Natural killer cell (primary cell): ENCODE results near the gene RNASEH2B. TPM values are rescaled to one million over a fixed set of nuclear protein-coding genes. Genes with fewer than 3 reads are reported as not detected.

Source experiments
- ATAC-seq, 3 donors: fragments of 150-1000 bp in 2 of 3; fragments of 200-7000 bp in 1 of 3; cut with Tn5 transposase; 1 replicate in 1 of 3; 2 replicates in 2 of 3; pipeline ENCODE4 v1.10.0; 2021; ENCODE audit warnings: mild to moderate bottlenecking in 2 of 3, moderate library complexity in 2 of 3
- DNase-seq, 2 donors: peaks; one replicate each; pipeline versions ENCODE4 v3.0.0 to v3.0.0-alpha.2; 2013 to 2021; ENCODE audit warnings: mixed read lengths in 1 of 2
- H3K27ac ChIP-seq: one replicate; pipeline ENCODE4 v1.5.1; 2013; ENCODE audit warnings: mild to moderate bottlenecking, low read length
- H3K27me3 ChIP-seq: one replicate; pipeline ENCODE4 v1.6.1; 2013; ENCODE audit warnings: low read length; ENCODE audit not compliant: control insufficient read depth, insufficient read depth
- H3K36me3 ChIP-seq: one replicate; pipeline ENCODE4 v1.6.1; 2013; ENCODE audit warnings: low read length; ENCODE audit not compliant: control insufficient read depth, insufficient read depth
- H3K4me1 ChIP-seq: one replicate; pipeline ENCODE4 v1.6.1; 2013; ENCODE audit warnings: low read length; ENCODE audit not compliant: control insufficient read depth, insufficient read depth
- H3K4me3 ChIP-seq: one replicate; pipeline ENCODE4 v1.5.1; 2013; ENCODE audit warnings: low read length
- H3K9me3 ChIP-seq: one replicate; pipeline ENCODE4 v1.6.1; 2013; ENCODE audit warnings: low read length; ENCODE audit not compliant: control insufficient read depth, insufficient read depth
- H3K27ac Mint-ChIP-seq, 2 donors: one replicate each; pipeline ENCODE4 v1.8.0; 2022; ENCODE audit warnings: mild to moderate bottlenecking in 2 of 2, mixed read lengths in 2 of 2, moderate library complexity in 1 of 2
- H3K27me3 Mint-ChIP-seq, 2 donors: one replicate each; pipeline ENCODE4 v1.8.0; 2022; ENCODE audit warnings: low read depth in 2 of 2, mixed read lengths in 2 of 2
- H3K36me3 Mint-ChIP-seq: one replicate; pipeline ENCODE4 v1.8.0; 2022; ENCODE audit warnings: mixed read lengths
- H3K4me1 Mint-ChIP-seq, 2 donors: one replicate each; pipeline ENCODE4 v1.8.0; 2022; ENCODE audit warnings: mixed read lengths in 2 of 2
- H3K4me3 Mint-ChIP-seq: one replicate; pipeline ENCODE4 v1.8.0; 2022; ENCODE audit warnings: mild to moderate bottlenecking, moderate library complexity, mixed read lengths
- H3K9me3 Mint-ChIP-seq, 2 donors: one replicate each; pipeline ENCODE4 v1.8.0; 2022; ENCODE audit warnings: mixed read lengths in 2 of 2
- WGBS: methylation state at CpG from one replicate; pipeline ENCODE4 v1.1.7; 2013; ENCODE audit warnings: missing lambda C conversion rate; ENCODE audit not compliant: insufficient coverage; 5-methylcytosine and 5-hydroxymethylcytosine counted together
- intact Hi-C: fragments of 100-400 bp; cut with micrococcal nuclease; formaldehyde crosslinking; loops from one replicate; pipeline ENCODE4 v1.14.2; 2022
- total RNA-seq, 4 donors: library from RNA; stranded (reverse); fragments of 120-200 nt in 1 of 4; gene quantifications; one replicate each; pipeline versions ENCODE4 v1.2.3 to v1.2.4, GENCODE V29; 2013 to 2022
- TF ChIP-seq, protein P1 (sequence below): fragments of 200-600 bp; IDR thresholded peaks from one replicate; pipeline ENCODE4 v1.8.0; 2022; ENCODE audit warnings: antibody characterized with exemption

The RNASEH2B gene
- total RNA-seq, 3 donors from 2014 or later (not counting 1 experiment from before 2014, with no cell fraction given), result 57.9 to 68.7 (median 64.8) TPM

DNA sequence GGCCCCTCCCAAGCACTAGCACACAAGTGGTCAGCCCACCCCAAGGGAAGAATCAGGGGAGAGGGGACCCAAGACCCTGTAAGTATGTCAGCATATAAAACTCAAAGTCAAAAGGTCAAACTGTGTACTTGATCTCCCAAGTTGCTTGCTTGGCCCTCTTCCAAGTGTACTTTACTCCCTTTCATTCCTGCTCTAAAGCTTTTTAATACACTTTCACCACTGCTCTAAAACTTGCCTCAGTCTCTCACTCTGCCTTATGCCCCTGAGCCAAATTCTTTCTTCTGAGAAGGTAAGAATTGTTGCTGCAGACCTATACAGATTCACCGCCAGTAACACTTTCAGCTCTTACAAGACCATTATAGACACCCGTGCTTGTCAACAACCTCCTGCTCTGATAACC is 15.1 kb upstream of the RNASEH2B start:
- DNase-seq (no peak), ATAC-seq (no peak)
- Mint-ChIP-seq H3K9me3 (peaks cover 0 to 2% of the 10 kb centered on the region in 2 donors), H3K27ac (peak overlapping the region; percentile 64 to 65), H3K4me3 (peak overlapping the region; percentile 55), H3K27me3 (no peaks in the 10 kb centered on the region), H3K4me1 (peaks cover 36% of the 10 kb centered on the region in 2 donors), H3K36me3 (peaks cover 4% of the 10 kb centered on the region)
- intact Hi-C loops, result no loop called here
- TF ChIP-seq, protein P1, sequence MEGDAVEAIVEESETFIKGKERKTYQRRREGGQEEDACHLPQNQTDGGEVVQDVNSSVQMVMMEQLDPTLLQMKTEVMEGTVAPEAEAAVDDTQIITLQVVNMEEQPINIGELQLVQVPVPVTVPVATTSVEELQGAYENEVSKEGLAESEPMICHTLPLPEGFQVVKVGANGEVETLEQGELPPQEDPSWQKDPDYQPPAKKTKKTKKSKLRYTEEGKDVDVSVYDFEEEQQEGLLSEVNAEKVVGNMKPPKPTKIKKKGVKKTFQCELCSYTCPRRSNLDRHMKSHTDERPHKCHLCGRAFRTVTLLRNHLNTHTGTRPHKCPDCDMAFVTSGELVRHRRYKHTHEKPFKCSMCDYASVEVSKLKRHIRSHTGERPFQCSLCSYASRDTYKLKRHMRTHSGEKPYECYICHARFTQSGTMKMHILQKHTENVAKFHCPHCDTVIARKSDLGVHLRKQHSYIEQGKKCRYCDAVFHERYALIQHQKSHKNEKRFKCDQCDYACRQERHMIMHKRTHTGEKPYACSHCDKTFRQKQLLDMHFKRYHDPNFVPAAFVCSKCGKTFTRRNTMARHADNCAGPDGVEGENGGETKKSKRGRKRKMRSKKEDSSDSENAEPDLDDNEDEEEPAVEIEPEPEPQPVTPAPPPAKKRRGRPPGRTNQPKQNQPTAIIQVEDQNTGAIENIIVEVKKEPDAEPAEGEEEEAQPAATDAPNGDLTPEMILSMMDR, result no peak
- no peak overlapping the region for H3K4me3 ChIP-seq
- H3K4me1 ChIP-seq, result peaks cover 18% of the 10 kb centered on the region
- no peaks in the 10 kb centered on the region for H3K36me3 ChIP-seq
- WGBS, result 88% methylated on average over 2 of the region's 2 CpGs
- no peaks in the 10 kb centered on the region for H3K27me3 ChIP-seq
- H3K27ac ChIP-seq, result no peak overlapping the region
- H3K9me3 ChIP-seq, result no peaks in the 10 kb centered on the region

DNA sequence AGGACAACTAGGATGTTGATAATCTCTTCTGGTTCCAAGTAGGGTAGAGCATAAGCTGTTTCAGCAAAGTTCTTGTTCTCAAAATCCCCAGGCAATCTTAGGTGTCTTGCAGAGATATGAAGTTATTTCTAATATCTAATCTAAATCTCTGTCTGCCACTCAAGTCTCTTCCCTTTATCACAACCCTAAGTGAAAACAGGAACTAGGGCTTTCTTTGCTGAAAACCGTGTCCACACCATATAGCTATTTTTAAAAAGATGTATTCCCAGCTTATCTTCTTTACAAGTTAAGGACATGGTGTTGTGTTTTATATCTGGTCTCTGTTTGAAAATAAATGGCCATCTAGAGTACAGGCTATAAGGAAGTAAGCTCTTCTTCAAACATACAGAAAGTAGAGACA is 11.3 kb upstream of the RNASEH2B start:
- Mint-ChIP-seq H3K27ac (no peak overlapping the region), H3K36me3 (peaks cover 4% of the 10 kb centered on the region), H3K9me3 (peaks cover 0 to 2% of the 10 kb centered on the region in 2 donors), H3K4me3 (no peak overlapping the region), H3K4me1 (peaks cover 16% of the 10 kb centered on the region in 2 donors), H3K27me3 (peaks cover 0 to 5% of the 10 kb centered on the region in 2 donors)
- WGBS, result no CpG with 5 or more reads among the region's 1 CpG
- TF ChIP-seq, protein P1, result no peak
- Histone ChIP-seq H3K27ac (no peak overlapping the region), H3K9me3 (no peaks in the 10 kb centered on the region), H3K4me1 (peaks cover 5% of the 10 kb centered on the region), H3K27me3 (no peaks in the 10 kb centered on the region), H3K4me3 (no peak overlapping the region), H3K36me3 (no peaks in the 10 kb centered on the region)
- DNase-seq (no peak), ATAC-seq (no peak)
- intact Hi-C loops, result no loop called here

DNA sequence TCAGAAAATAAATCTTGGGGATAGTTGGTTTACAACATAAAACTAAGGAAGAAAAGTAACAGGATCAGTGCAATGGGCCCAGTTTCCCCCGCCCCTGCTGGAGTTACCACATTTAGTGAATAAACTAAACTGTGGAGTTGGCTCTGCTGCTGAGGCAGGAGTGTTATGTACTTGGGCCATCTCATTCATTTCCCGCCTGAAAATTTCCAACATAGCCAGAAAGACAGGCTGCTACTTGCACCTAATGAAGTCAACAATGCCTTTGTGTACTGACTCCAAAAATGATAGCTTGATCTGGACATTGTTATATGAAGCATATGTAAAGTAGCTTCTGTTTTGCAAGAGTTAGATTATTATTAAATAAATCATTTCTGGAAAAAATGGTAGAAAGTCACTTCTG is 7.9 kb upstream of the RNASEH2B start:
- ATAC-seq (no peak), DNase-seq (no peak)
- no peaks in the 10 kb centered on the region for H3K36me3 ChIP-seq
- Mint-ChIP-seq H3K4me1 (no peaks in the 10 kb centered on the region), H3K27ac (no peak overlapping the region), H3K9me3 (no peaks in the 10 kb centered on the region), H3K4me3 (no peak overlapping the region), H3K36me3 (no peaks in the 10 kb centered on the region), H3K27me3 (peaks cover 0 to 5% of the 10 kb centered on the region in 2 donors)
- TF ChIP-seq, protein P1, result no peak
- no peak overlapping the region for H3K4me3 ChIP-seq
- 100% methylated on average over 2 of the region's 2 CpGs for WGBS
- no peaks in the 10 kb centered on the region for H3K27me3 ChIP-seq
- H3K4me1 ChIP-seq, result no peaks in the 10 kb centered on the region
- intact Hi-C loops, result no loop called here
- H3K27ac ChIP-seq, result no peak overlapping the region
- H3K9me3 ChIP-seq, result no peaks in the 10 kb centered on the region

DNA sequence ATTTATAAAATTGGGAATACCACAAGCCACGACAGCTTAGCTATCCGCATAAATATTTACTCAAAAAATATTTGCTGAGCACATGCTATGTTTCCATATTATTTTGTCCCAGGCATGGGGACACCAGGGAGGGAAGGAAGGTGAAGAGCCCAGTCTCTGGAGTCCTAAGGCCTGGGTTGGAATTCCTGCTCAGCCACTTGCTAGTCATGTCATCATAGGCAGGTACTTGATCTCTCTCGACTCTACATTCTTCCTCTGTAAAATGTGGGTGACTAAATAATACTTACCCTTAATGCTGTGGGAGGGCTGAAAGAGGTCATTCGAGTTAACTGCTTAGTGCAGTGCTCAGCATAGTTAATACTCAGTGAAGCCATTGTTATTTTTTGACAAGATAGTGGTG is 4.3 kb upstream of the RNASEH2B start:
- Mint-ChIP-seq H3K27ac (no peak overlapping the region), H3K9me3 (no peaks in the 10 kb centered on the region), H3K4me1 (peaks cover 1 to 6% of the 10 kb centered on the region in 2 donors), H3K27me3 (peaks cover 0 to 5% of the 10 kb centered on the region in 2 donors), H3K36me3 (no peaks in the 10 kb centered on the region), H3K4me3 (no peak overlapping the region)
- TF ChIP-seq, protein P1, result no peak
- intact Hi-C loops, result no loop called here
- H3K27ac ChIP-seq, result no peak overlapping the region
- 96% methylated on average over 4 of the region's 4 CpGs for WGBS
- DNase-seq (no peak), ATAC-seq (no peak)
- peaks cover 4% of the 10 kb centered on the region for H3K4me1 ChIP-seq
- no peak overlapping the region for H3K4me3 ChIP-seq
- no peaks in the 10 kb centered on the region for H3K27me3 ChIP-seq
- H3K36me3 ChIP-seq, result no peaks in the 10 kb centered on the region
- no peaks in the 10 kb centered on the region for H3K9me3 ChIP-seq
